ENCODE measurements around the gene NAPB.

DNA sequence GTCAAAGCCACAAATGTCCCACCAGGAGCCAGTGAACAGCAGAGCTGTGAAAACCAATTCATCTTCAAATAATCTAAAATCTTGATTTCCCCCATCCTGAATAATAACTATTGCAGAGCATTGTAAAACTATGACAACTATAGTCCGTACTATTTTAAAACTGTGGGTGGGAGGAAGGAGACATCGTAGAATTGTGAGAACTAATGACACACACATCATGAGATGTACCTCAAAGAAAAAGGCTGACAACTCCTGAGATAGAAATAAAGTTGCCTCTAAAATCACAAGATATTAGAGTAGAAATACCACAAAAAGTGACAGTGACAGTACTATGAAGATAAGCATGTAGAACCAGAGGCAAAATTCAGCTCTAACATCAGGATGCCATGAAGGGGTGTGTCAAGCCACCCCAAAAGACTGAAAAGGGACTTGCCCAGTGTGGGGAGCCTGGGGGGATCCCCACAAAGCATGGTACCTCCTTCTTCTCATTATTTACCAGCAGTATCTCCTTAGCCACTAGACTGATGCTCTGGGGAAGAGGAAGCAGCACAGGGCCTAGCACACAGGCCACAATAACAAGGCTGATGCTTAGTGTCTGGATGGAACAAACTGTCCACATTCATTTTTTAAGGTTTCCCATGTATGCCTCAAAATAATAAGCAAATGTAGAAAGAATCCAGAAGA lies 13.4 kb downstream of the NAPB start:
- TF ChIP-seq POLR2AphosphoS5 (IDR thresholded peaks at IDR 0.05; ENCODE audit: low read depth, low read length), result no peak
- TF ChIP-seq, protein P1, sequence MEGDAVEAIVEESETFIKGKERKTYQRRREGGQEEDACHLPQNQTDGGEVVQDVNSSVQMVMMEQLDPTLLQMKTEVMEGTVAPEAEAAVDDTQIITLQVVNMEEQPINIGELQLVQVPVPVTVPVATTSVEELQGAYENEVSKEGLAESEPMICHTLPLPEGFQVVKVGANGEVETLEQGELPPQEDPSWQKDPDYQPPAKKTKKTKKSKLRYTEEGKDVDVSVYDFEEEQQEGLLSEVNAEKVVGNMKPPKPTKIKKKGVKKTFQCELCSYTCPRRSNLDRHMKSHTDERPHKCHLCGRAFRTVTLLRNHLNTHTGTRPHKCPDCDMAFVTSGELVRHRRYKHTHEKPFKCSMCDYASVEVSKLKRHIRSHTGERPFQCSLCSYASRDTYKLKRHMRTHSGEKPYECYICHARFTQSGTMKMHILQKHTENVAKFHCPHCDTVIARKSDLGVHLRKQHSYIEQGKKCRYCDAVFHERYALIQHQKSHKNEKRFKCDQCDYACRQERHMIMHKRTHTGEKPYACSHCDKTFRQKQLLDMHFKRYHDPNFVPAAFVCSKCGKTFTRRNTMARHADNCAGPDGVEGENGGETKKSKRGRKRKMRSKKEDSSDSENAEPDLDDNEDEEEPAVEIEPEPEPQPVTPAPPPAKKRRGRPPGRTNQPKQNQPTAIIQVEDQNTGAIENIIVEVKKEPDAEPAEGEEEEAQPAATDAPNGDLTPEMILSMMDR (IDR thresholded peaks at IDR 0.05; ENCODE audit: control extremely low read depth in 1 of 3, insufficient read depth in 1 of 3, low read depth in 1 of 3, low read length in 3 of 3), result no peak
- TF ChIP-seq, protein P2, sequence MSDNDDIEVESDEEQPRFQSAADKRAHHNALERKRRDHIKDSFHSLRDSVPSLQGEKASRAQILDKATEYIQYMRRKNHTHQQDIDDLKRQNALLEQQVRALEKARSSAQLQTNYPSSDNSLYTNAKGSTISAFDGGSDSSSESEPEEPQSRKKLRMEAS (IDR thresholded peaks at IDR 0.05), result no peak
- no peak for TF ChIP-seq NRF1 (IDR thresholded peaks at IDR 0.05; ENCODE audit: low read depth, low read length)
- TF ChIP-seq MAFK (IDR thresholded peaks at IDR 0.05; ENCODE audit: low read depth, low read length), result no peak
- TF ChIP-seq, protein P3, sequence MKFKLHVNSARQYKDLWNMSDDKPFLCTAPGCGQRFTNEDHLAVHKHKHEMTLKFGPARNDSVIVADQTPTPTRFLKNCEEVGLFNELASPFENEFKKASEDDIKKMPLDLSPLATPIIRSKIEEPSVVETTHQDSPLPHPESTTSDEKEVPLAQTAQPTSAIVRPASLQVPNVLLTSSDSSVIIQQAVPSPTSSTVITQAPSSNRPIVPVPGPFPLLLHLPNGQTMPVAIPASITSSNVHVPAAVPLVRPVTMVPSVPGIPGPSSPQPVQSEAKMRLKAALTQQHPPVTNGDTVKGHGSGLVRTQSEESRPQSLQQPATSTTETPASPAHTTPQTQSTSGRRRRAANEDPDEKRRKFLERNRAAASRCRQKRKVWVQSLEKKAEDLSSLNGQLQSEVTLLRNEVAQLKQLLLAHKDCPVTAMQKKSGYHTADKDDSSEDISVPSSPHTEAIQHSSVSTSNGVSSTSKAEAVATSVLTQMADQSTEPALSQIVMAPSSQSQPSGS (IDR thresholded peaks at IDR 0.05; ENCODE audit: low read length), result no peak
- no peak for TF ChIP-seq SAP30 (IDR thresholded peaks at IDR 0.05; ENCODE audit: insufficient read depth, insufficient replicate concordance, low read length)
- no peak for TF ChIP-seq EGR1 (IDR thresholded peaks at IDR 0.05; ENCODE audit: borderline replicate concordance, low read depth, low read length)
- no peak for TF ChIP-seq RFX5 (IDR thresholded peaks at IDR 0.05; ENCODE audit: borderline replicate concordance, low read depth, low read length)
- no peak for TF ChIP-seq POLR2A (IDR thresholded peaks at IDR 0.05; ENCODE audit: control extremely low read depth in 1 of 2, low read depth in 2 of 2, low read length in 2 of 2)
- TF ChIP-seq FOSL1 (IDR thresholded peaks at IDR 0.05; ENCODE audit: insufficient read depth, low read depth, low read length), result no peak
- no peak for TF ChIP-seq RNF2 (IDR thresholded peaks at IDR 0.05; ENCODE audit: borderline replicate concordance, low read depth, low read length, missing control alignments, poor library complexity, severe bottlenecking)
